ENCODE results near the gene AP3M1. TPM values are rescaled to one million over a fixed set of nuclear protein-coding genes. Genes with fewer than 3 reads are reported as not detected.

The AP3M1 gene
- total and polyA plus RNA-seq, 2 experiments from 2014 or later, result 29.1 to 35.6 TPM

GRCh38 chr10:74092372-74092771 is 58.3 kb downstream of the AP3M1 start:
- H3K4me1 ChIP-seq (ENCODE audit: insufficient read depth), result no peaks in the 10 kb centered on the region
- H3K4me2 ChIP-seq (ENCODE audit: unreplicated experiment), result no peak overlapping the region
- H3K4me3 ChIP-seq, result no peak overlapping the region
- no peaks in the 10 kb centered on the region for H3K27me3 ChIP-seq (replicated peaks; ENCODE audit: insufficient read depth)
- peaks cover 93% of the 10 kb centered on the region for H3K79me2 ChIP-seq (ENCODE audit: insufficient read depth)
- TF ChIP-seq EZH2phosphoT487 (IDR thresholded peaks at IDR 0.05; ENCODE audit: insufficient read depth, low read depth), result no peak
- TF ChIP-seq EZH2 (IDR thresholded peaks at IDR 0.05; ENCODE audit: insufficient read depth, poor library complexity, severe bottlenecking), result no peak
- 72 to 78% methylated on average over 3 of the region's 3 CpGs for WGBS, 2 experiments (ENCODE audit: low coverage in 1 of 2, low lambda C conversion rate in 2 of 2, missing lambda C conversion rate in 2 of 2)
- H3K27ac ChIP-seq, result no peak overlapping the region
- peaks cover 91% of the 10 kb centered on the region for H3K36me3 ChIP-seq (ENCODE audit: low read depth)
- no peaks in the 10 kb centered on the region for H3K9me3 ChIP-seq (ENCODE audit: low read depth)
- no peaks in the 10 kb centered on the region for H4K20me1 ChIP-seq (ENCODE audit: insufficient read depth)
- in situ Hi-C loops (cut with MboI), result loop anchor here (25.0 kb wide), 1 partner anchor 205 kb away; no protein-coding TSS in a partner anchor
- H3K9me2 ChIP-seq (ENCODE audit: insufficient read depth), result no peaks in the 10 kb centered on the region
- H3F3A ChIP-seq (ENCODE audit: insufficient read depth), result peaks cover 51% of the 10 kb centered on the region
- no peak for DNase-seq
- no peak overlapping the region for H2AFZ ChIP-seq
- no peak overlapping the region for H3K9ac ChIP-seq

- DNase-seq, result no peak
- Histone ChIP-seq H4K20me1 (ENCODE audit: insufficient read depth) (no peaks in the 10 kb centered on the region), H3K9me2 (ENCODE audit: insufficient read depth) (no peaks in the 10 kb centered on the region), H3F3A (ENCODE audit: insufficient read depth) (peaks cover 51% of the 10 kb centered on the region), H3K4me3 (no peak overlapping the region), H3K9ac (no peak overlapping the region), H3K27me3 (replicated peaks; ENCODE audit: insufficient read depth) (no peaks in the 10 kb centered on the region), H3K27ac (no peak overlapping the region), H3K79me2 (ENCODE audit: insufficient read depth) (peaks cover 94% of the 10 kb centered on the region), H3K36me3 (ENCODE audit: low read depth) (peaks cover 76% of the 10 kb centered on the region), H2AFZ (no peak overlapping the region), H3K4me2 (ENCODE audit: unreplicated experiment) (no peak overlapping the region), H3K4me1 (ENCODE audit: insufficient read depth) (no peaks in the 10 kb centered on the region), H3K9me3 (ENCODE audit: low read depth) (no peaks in the 10 kb centered on the region)
- in situ Hi-C loops (cut with MboI), result loop anchor here (25.0 kb wide), 1 partner anchor 201 kb away; no protein-coding TSS in a partner anchor
- 47% methylated on average over 3 of the region's 3 CpGs for WGBS, 2 experiments (ENCODE audit: low coverage in 1 of 2, low lambda C conversion rate in 2 of 2, missing lambda C conversion rate in 2 of 2)
- TF ChIP-seq EZH2phosphoT487 (IDR thresholded peaks at IDR 0.05; ENCODE audit: insufficient read depth, low read depth), result no peak
- no peak for TF ChIP-seq EZH2 (IDR thresholded peaks at IDR 0.05; ENCODE audit: insufficient read depth, poor library complexity, severe bottlenecking)
Measured at GRCh38 chr10:74088722-74089121, 61.9 kb downstream of the AP3M1 start.

- H4K20me1 ChIP-seq (ENCODE audit: insufficient read depth), result peaks cover 8% of the 10 kb centered on the region; the same call in 1 of the 2 replicates
- H3K36me3 ChIP-seq (ENCODE audit: low read depth), result peaks cover 75% of the 10 kb centered on the region
- WGBS, 2 experiments (ENCODE audit: low coverage in 1 of 2, low lambda C conversion rate in 2 of 2, missing lambda C conversion rate in 2 of 2), result 94 to 95% methylated on average over 2 of the region's 2 CpGs
Measured at GRCh38 chr10:74086317-74086716, 64.3 kb downstream of the AP3M1 start.

GRCh38 chr10:74084955-74085354 is 65.7 kb downstream of the AP3M1 start:
- Histone ChIP-seq H4K20me1 (ENCODE audit: insufficient read depth) (peaks cover 8% of the 10 kb centered on the region; the same call in 1 of the 2 replicates), H3K9ac (no peak overlapping the region), H3F3A (ENCODE audit: insufficient read depth) (peaks cover 63% of the 10 kb centered on the region), H3K9me2 (ENCODE audit: insufficient read depth) (no peaks in the 10 kb centered on the region), H3K4me1 (ENCODE audit: insufficient read depth) (peaks cover 21% of the 10 kb centered on the region), H3K4me2 (ENCODE audit: unreplicated experiment) (no peak overlapping the region), H3K4me3 (no peak overlapping the region), H3K36me3 (ENCODE audit: low read depth) (peaks cover 63% of the 10 kb centered on the region), H3K79me2 (ENCODE audit: insufficient read depth) (peaks cover 97% of the 10 kb centered on the region), H2AFZ (no peak overlapping the region), H3K27me3 (replicated peaks; ENCODE audit: insufficient read depth) (no peaks in the 10 kb centered on the region), H3K27ac (no peak overlapping the region), H3K9me3 (ENCODE audit: low read depth) (no peaks in the 10 kb centered on the region)
- in situ Hi-C loops (cut with MboI), result loop anchor here (25.0 kb wide), 1 partner anchor 198 kb away; no protein-coding TSS in a partner anchor
- no peak for DNase-seq
- WGBS, 2 experiments (ENCODE audit: low coverage in 1 of 2, low lambda C conversion rate in 2 of 2, missing lambda C conversion rate in 2 of 2), result 97 to 99% methylated on average over 3 of the region's 3 CpGs
- TF ChIP-seq EZH2 (IDR thresholded peaks at IDR 0.05; ENCODE audit: insufficient read depth, poor library complexity, severe bottlenecking) (no peak), EZH2phosphoT487 (IDR thresholded peaks at IDR 0.05; ENCODE audit: insufficient read depth, low read depth) (no peak)

More at GRCh38 chr10:74086317-74086716, 64.3 kb downstream of the AP3M1 start:
- in situ Hi-C loops (cut with MboI), result loop anchor here (25.0 kb wide), 1 partner anchor 199 kb away; no protein-coding TSS in a partner anchor
- Histone ChIP-seq H3F3A (ENCODE audit: insufficient read depth) (peaks cover 54% of the 10 kb centered on the region), H3K27me3 (replicated peaks; ENCODE audit: insufficient read depth) (no peaks in the 10 kb centered on the region), H3K27ac (no peak overlapping the region), H3K4me1 (ENCODE audit: insufficient read depth) (peaks cover 7% of the 10 kb centered on the region; the same call in 1 of the 2 replicates), H3K79me2 (ENCODE audit: insufficient read depth) (peaks cover 97% of the 10 kb centered on the region), H3K9ac (no peak overlapping the region), H2AFZ (no peak overlapping the region), H3K4me3 (no peak overlapping the region), H3K9me2 (ENCODE audit: insufficient read depth) (no peaks in the 10 kb centered on the region), H3K9me3 (ENCODE audit: low read depth) (no peaks in the 10 kb centered on the region), H3K4me2 (ENCODE audit: unreplicated experiment) (no peak overlapping the region)
- TF ChIP-seq EZH2 (IDR thresholded peaks at IDR 0.05; ENCODE audit: insufficient read depth, poor library complexity, severe bottlenecking) (no peak), EZH2phosphoT487 (IDR thresholded peaks at IDR 0.05; ENCODE audit: insufficient read depth, low read depth) (no peak)
- DNase-seq, result no peak

Data from GM23248 (cell line).